Subcutaneous abdominal adipose tissue (tissue), 5 donors: ENCODE data around the gene LTBP1.
"Not testable (repeated sequence)": the region's sequence is repeated elsewhere in the genome, so short reads cannot be mapped to it uniquely, and the experiment has no call there.

Experiments used
- H3K27ac ChIP-seq: one replicate; pipeline ENCODE4 v1.7.0; 2013; ENCODE audit warnings: low read depth, mild to moderate bottlenecking, inconsistent platforms, low read length, moderate library complexity
- H3K27me3 ChIP-seq, 5 donors: one replicate each; pipeline ENCODE4 v1.7.0; 2013; ENCODE audit warnings: low read length in 5 of 5, inconsistent platforms in 1 of 5; ENCODE audit not compliant: control insufficient read depth in 5 of 5, insufficient read depth in 4 of 5
- H3K36me3 ChIP-seq, 5 donors: one replicate each; pipeline ENCODE4 v1.7.0; 2013; ENCODE audit warnings: low read length in 5 of 5; ENCODE audit not compliant: control insufficient read depth in 5 of 5, insufficient read depth in 5 of 5
- H3K4me1 ChIP-seq, 5 donors: one replicate each; pipeline ENCODE4 v1.7.0; 2013; ENCODE audit warnings: low read length in 5 of 5, mild to moderate bottlenecking in 3 of 5, moderate library complexity in 1 of 5; ENCODE audit not compliant: control insufficient read depth in 5 of 5, insufficient read depth in 5 of 5
- H3K4me3 ChIP-seq, 5 donors: one replicate each; pipeline ENCODE4 v1.7.0; 2013; ENCODE audit warnings: low read length in 5 of 5, low read depth in 1 of 5
- H3K9ac ChIP-seq, 5 donors: one replicate each; pipeline ENCODE4 v1.7.0; 2013; ENCODE audit warnings: low read length in 5 of 5, mild to moderate bottlenecking in 4 of 5, moderate library complexity in 3 of 5
- H3K9me3 ChIP-seq, 5 donors: one replicate each; pipeline ENCODE4 v1.7.0; 2013; ENCODE audit warnings: low read length in 5 of 5; ENCODE audit not compliant: control insufficient read depth in 5 of 5
- donor health status: healthy.
- donor health status: healthy.
- donor health status: healthy.
- donor health status: healthy.
- donor health status: healthy.

LTBP1 gene

DNA sequence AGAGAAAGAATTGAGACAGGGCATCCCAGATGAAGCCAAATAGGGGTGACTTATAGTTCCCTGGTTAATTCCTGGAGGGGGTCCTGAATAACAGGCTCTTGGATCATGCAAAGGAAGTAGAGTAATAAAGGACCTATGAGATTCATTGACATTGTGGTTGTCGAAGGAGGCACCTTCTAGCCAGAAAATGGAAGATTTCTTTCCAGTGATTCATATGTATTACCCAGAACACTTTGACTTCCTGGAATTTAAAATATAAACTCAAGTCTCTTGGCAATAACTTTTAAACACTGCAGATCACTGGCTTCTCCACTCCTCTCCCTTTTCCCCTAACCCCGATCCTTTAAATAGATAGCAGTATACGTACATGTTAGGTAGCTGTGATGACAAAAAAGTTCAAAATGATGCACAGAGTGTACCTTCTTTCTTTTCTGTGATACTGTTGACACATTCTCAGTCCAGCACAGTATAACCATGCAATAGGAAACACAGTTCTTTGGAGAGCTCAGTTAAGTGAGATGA lies 211.8 kb downstream of the LTBP1 start:
- Histone ChIP-seq H3K9me3 (no peaks in the 10 kb centered on the region), H3K36me3 (no peaks in the 10 kb centered on the region), H3K4me1 (no peaks in the 10 kb centered on the region), H3K27ac (no peak overlapping the region), H3K27me3 (no peaks in the 10 kb centered on the region), H3K9ac (no peak overlapping the region), H3K4me3 (no peak overlapping the region)

DNA sequence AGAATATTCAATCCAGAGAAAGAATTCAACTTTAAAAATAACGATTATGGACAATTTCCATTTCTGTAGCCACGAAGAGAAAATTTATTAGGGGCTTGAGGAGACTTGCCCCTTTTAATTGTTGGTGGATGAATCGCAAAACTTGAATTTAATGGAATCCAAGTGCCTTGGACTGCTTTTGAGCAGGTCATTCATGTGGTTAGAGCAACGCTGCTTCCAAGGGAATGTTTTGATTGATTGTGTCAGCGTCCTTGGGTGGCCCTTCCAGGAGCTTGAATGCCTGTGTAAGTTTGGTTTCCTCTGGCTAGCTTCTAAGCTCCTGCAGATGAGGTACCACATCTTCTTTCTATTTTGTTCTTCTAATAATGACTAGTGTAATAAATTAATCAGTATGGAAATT lies 213.4 kb downstream of the LTBP1 start:
- Histone ChIP-seq H3K27ac (no peak overlapping the region), H3K27me3 (no peaks in the 10 kb centered on the region), H3K9me3 (no peaks in the 10 kb centered on the region), H3K36me3 (no peaks in the 10 kb centered on the region), H3K4me3 (no peak overlapping the region), H3K9ac (no peak overlapping the region), H3K4me1 (no peaks in the 10 kb centered on the region)

DNA sequence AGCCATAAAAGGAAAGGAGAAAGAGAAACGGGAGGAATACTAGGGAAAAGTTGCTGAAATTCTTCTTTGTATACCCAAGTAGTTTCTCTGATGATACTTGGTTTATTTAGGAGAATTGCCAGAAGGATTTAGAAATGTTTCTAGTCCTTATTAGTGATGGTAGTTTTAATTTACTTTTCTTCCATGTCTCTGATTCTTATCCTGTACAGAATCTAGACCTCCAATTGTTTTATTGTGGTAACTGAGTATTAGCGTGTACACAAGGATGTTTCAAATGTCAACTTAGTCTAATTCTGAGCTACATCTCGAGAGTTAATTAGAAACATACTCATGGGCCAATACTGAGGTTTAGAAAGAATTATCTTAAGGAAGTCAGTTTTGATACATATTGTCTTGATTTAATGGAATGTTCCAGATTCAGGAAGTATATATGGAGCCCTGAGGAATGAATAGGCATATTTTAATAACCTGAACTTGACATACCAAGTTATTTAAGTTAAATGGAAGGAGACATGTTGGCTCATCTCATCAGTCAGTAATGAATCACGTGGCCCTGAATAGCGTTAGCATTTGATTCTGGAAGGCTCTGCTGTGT lies 219.6 kb downstream of the LTBP1 start:
- H3K4me3 ChIP-seq = no peak overlapping the region
- H3K4me1 ChIP-seq = no peaks in the 10 kb centered on the region

DNA sequence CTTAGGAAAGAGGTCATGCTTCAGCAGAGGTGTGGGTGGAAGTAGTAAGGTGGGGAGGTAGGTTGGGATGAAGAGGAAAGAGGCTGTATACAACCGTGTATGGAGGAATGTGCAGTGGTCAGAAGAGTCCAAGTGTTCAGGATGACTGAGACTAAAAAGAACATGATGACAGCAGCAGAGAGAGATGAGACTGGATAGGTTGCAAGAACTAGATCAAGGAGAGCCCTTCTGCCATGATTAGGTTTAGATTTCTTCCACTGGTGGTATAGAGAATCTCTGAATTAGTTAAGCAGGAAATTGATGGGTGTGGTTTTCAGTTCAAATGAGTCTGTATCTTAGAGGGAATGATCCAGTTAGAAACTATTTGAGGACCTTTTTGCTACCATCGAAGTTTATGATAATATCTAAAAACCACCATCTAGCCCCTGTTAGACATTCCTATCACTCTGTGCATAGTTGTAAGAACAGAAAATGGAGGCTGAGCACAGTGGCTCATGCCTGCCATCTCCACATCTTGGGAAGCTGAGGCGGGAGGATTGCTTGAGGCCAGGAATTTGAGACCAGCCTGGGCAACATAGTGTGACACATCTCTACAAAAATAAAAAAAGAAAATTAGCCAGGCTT lies 221.0 kb downstream of the LTBP1 start:
- Histone ChIP-seq H3K9me3 (no peaks in the 10 kb centered on the region), H3K4me1 (no peaks in the 10 kb centered on the region), H3K36me3 (no peaks in the 10 kb centered on the region), H3K27me3 (no peaks in the 10 kb centered on the region), H3K27ac (no peak overlapping the region), H3K9ac (no peak overlapping the region), H3K4me3 (no peak overlapping the region)

More for the DNA sequence above, 219.6 kb downstream of the LTBP1 start:
- Histone ChIP-seq H3K9me3 (no peaks in the 10 kb centered on the region), H3K27me3 (no peaks in the 10 kb centered on the region), H3K36me3 (no peaks in the 10 kb centered on the region), H3K9ac (no peak overlapping the region), H3K27ac (no peak overlapping the region)

DNA sequence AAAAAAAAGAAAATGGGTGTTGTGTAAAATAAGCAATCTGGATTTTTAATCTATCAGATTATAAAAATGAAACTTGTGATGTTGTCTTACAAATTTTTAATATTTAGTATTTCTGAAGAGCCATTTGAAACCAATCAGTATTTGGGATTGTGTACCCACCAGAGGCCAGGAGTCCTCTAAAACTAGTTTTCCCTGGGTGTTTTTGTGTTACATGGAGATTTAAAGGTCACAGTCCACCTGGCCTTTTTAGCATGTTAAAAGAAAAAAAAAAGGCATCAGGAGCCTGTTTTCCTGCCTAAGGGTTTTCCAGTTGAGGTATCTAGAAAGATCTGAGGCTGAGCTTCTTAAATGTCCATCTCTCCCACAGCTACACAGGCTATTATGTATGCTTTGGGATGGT lies 221.7 kb downstream of the LTBP1 start:
- no peak overlapping the region for H3K27ac ChIP-seq

DNA sequence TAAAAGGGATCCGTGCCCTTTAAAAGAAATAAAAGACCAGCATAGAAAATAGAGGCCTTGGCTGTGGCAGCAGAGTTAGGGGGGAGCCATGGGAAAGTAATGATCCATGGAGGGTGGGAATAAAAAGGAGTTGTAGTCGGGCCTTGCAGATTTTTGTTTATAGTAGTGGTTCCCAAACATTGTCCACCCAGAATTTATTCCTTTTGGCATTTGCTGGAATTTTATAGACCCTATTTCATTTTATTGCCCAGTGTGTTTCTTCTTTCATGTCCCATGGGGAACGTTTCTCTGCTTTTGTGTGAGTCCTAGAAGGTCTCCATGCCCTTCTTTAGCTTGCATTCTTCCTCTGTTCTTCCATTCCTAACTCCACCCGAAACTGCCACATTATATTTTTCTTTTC lies 222.2 kb downstream of the LTBP1 start:
- H3K4me1 ChIP-seq = no peaks in the 10 kb centered on the region
- no peaks in the 10 kb centered on the region for H3K9me3 ChIP-seq
- H3K27ac ChIP-seq = no peak overlapping the region
- H3K36me3 ChIP-seq = no peaks in the 10 kb centered on the region
- H3K9ac ChIP-seq = no peak overlapping the region
- H3K27me3 ChIP-seq = no peaks in the 10 kb centered on the region
- no peak overlapping the region for H3K4me3 ChIP-seq

More for the DNA sequence above, 221.7 kb downstream of the LTBP1 start:
- H3K4me1 ChIP-seq = no peaks in the 10 kb centered on the region
- H3K36me3 ChIP-seq = no peaks in the 10 kb centered on the region
- no peaks in the 10 kb centered on the region for H3K9me3 ChIP-seq
- H3K4me3 ChIP-seq = no peak overlapping the region
- no peaks in the 10 kb centered on the region for H3K27me3 ChIP-seq
- no peak overlapping the region for H3K9ac ChIP-seq

DNA sequence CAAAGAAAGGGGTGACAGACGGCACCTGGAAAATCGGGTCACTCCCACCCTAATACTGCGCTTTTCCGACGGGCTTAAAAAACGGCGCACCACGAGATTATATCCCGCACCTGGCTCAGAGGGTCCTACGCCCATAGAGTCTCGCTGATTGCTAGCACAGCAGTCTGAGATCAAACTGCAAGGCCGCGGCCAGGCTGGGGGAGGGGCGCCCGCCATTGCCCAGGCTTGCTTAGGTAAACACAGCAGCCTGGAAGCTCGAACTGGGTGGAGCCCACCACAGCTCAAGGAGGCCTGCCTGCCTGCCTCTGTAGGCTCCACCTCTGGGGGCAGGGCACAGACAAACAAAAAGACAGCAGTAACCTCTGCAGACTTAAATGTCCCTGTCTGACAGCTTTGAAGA lies 223.5 kb downstream of the LTBP1 start:
- not testable (repeated sequence) for H3K27ac ChIP-seq, H3K4me1 ChIP-seq, H3K36me3 ChIP-seq

DNA sequence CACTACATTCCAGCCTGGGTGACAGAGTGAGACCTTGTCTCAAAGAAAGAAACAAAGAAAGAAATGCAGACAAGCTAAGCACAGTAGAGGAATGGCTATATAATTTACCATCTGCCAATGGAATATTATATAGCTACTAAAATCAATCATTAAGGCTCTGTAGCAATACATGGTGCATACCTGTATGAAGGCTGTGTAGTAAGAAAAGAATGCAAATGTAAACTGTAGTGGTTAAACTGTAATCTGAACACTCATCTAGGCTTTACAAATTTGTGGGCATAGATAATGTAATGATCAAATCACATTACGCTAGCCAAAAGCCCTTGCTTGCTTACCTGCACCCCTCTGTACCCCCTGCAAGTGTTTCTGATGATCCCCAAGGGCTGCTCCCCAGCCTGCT lies 230.9 kb downstream of the LTBP1 start:
- Histone ChIP-seq H3K36me3 (no peaks in the 10 kb centered on the region), H3K9ac (no peak overlapping the region)

More for the DNA sequence above, 223.5 kb downstream of the LTBP1 start:
- not testable (repeated sequence) for H3K27me3 ChIP-seq, H3K9ac ChIP-seq, H3K9me3 ChIP-seq, H3K4me3 ChIP-seq

DNA sequence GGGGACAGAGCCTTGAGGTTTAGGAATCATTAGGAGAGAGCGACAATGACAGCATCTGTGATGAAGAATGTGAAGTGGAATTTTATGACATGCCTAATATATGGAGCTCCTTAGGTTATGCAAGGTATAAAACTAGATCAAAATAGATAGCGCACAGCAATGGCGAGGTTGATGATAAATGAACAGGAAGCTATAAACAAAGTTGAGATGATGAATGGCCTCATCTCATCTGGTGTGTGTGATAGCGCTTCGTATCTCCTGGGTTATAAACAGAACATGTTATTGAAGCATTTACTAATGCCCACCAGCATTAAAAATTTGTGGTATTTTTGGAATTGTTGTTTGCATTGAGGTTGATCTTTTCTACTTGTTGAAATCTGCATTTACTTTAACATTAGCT lies 231.5 kb downstream of the LTBP1 start:
- Histone ChIP-seq H3K9ac (no peak overlapping the region), H3K27ac (no peak overlapping the region), H3K4me1 (no peaks in the 10 kb centered on the region), H3K4me3 (no peak overlapping the region), H3K36me3 (no peaks in the 10 kb centered on the region), H3K27me3 (no peaks in the 10 kb centered on the region), H3K9me3 (no peaks in the 10 kb centered on the region)

More for the DNA sequence above, 230.9 kb downstream of the LTBP1 start:
- no peak overlapping the region for H3K27ac ChIP-seq
- no peak overlapping the region for H3K4me3 ChIP-seq
- H3K4me1 ChIP-seq = no peaks in the 10 kb centered on the region
- H3K27me3 ChIP-seq = no peaks in the 10 kb centered on the region
- H3K9me3 ChIP-seq = no peaks in the 10 kb centered on the region

DNA sequence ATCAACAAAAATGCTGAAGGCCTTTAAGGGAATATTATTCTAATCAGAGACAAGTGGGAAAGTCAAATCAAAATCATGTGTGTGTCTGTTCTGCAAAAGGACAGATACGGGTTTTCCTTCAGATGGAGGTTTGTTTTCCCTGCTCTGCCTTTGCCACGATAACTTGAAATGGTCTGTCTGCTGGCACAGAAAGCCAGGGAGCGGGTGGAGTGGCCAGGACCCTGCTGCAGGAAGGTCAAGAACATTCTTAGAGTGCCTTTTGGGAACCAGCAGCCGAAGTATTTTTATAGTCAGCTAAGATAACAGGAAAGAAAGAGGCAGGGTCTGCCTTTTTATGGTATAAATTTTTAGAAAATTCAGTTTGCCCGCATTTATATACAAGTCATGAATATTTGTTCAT lies 234.2 kb downstream of the LTBP1 start:
- peaks cover 0 to 9% (median 0%) of the 10 kb centered on the region in 5 donors for H3K9me3 ChIP-seq
- no peak overlapping the region for H3K27ac ChIP-seq
- no peak overlapping the region for H3K9ac ChIP-seq
- H3K4me3 ChIP-seq = no peak overlapping the region
- H3K36me3 ChIP-seq = no peaks in the 10 kb centered on the region
- no peaks in the 10 kb centered on the region for H3K27me3 ChIP-seq
- no peaks in the 10 kb centered on the region for H3K4me1 ChIP-seq
